SHP77 (cell line): Measurements from ENCODE around the gene RNF123.
A peak's percentile ranks its signal among the peaks of the same experiment; 100 is the strongest.

ENCODE experiments used
- DNase-seq, 2 experiments: peaks; one replicate each; lab custom pipeline; 2025; lab: John Stamatoyannopoulos, UW

RNF123 gene

DNA sequence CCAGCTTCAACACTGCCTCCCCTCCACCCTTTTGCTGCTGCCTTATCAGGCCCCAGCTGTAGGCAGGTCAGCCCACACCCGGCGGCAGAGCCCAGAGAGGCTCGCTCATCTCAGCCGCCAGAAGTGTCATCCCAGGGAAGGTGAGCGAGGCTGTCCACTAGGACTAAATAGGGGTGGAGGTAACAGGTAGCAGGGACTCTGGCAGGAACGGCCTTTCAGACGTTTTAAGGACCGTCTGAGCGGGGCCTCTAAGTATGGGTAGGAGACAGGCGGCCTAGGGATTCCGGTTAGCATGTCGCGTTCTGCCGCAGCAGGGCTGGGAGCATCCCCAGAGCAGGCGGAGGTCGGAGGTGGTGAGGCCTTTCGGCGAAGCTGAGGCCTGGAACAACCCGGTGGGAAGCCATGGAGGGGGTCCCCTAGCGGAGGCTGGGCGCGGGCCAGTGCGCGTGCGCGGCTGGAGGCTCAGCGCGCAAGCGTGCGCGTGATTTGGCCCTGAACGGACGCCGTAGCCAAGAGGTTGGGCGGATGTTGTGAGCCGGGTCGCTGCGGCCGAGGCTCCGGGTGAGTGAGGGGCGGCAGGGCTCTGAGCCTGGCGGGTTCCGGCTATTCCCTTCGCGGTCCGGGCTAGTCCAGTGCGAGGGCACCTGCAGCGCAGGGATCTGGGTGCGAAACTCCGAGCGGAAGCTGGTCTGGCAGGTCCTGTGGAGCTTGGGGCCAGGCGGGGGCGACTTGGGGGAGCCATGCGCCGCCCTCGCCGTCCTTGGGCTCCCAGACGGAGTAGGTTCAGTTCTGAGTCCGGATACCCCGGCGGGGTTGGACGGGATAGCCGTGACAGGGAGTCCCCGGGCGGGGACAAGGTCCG is at the start of gene RNF123, which contains the start of gene MST1:
RNF123 (plus strand) TSS at position 512 of the 862 bp plus-strand sequence. CDS start 1,609 bp downstream, outside the sequence.
MST1 (minus strand) TSS at position 429 of the 862 bp plus-strand sequence. CDS start 783 bp downstream, outside the sequence.
- DNase-seq = no peak

DNA sequence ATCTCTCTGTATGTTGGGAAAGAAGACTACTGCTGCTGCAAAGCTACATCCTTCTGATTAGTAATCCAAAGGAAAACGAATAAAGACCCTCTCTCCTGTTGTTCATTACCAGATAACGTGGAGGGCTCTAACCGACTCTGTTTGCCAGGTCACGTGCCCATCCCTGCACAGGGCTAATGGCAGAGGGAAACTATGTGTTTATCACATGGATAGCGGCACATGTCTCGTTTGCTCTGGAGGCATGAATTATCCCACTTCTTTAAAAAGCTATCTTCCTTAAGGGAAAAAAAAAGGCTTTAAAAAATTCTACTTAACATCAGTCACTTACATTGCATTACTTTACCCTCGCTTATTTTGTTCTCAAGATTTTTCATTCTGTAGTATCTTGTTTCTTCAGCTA is 48.1 kb upstream of the RNF123 start:
- DNase-seq = no peak

GRCh38 chr3:49641921-49642707 is 47.2 kb upstream of the RNF123 start:
- no peak for DNase-seq

- no peak for DNase-seq
These were observed 46.6 kb upstream of the RNF123 start for GRCh38 chr3:49642708-49643145.

DNA sequence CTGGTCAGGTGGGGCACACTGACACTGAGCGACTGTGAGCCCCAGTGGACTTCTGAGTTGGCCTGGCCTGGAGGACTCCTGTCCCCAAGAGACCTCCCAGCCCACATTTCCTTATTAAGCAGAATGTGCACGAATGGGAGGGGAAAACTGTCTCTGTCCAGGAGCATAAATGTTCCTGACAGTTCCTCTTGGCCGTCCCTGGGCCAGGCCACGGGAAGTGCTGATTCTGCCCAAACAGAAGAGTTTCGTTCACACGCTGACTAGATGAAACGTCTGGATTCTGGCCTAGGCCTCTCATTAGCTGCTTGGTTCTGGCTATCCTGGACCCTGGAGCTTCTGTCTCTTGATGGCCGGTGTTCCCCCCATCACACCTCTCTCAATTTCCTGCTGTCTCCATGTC is 44.7 kb upstream of the RNF123 start:
- DNase-seq = no peak

DNA sequence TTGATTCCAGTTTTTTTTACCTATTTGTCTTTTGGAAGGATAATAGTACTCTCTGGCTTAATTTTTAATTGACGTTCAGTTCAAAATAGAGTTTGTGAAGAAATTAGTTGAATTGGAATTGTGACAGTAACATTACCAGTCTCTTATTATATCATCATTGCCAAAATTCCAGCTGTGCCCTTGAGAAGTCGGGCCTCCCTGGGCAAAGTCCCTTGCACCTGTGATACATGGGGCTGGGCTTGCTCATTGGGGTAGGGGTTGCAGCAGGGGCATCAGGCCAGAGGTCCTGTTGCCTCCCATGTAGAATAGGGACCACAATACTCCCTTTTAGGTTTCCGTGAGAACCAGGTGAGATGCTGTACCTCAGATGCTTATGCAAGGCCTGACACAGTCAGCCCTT is 43.1 kb upstream of the RNF123 start:
- DNase-seq = no peak

- peak; percentile 53 to 65 for DNase-seq
These were observed 41.6 kb upstream of the RNF123 start for GRCh38 chr3:49647741-49648140.

DNA sequence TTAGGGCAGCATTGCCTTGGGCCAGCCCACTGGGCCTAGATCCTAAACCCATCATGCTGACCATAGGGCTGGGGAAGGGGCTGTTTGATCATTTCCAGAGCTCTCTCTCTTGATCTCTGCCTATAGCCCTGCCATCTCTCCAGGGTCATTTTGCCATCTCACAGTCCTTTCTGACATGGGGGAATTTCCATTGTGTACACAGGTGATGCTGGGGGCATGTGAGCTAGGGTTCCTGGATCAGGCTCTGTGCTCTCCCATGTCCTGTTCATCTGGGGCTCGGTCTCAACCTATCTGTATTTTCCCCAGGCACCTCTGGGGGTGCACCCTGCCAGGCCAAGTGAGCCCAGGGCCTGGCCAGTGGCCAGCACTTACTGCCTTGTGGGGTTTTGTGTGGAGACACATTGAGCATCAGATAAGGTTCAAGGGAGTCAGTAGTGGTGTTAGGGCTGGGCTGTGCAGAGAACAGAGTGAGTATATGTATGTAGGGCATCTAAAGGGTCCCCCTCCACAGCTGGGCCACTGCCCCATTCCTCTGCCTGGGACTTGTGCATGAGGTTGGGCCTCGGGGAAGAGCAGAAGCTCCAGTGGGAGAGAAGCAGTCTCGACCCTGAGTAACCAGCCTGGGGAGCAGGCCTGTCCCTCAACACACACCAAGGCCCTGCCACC is 40.9 kb upstream of the RNF123 start:
- no peak for DNase-seq

DNA sequence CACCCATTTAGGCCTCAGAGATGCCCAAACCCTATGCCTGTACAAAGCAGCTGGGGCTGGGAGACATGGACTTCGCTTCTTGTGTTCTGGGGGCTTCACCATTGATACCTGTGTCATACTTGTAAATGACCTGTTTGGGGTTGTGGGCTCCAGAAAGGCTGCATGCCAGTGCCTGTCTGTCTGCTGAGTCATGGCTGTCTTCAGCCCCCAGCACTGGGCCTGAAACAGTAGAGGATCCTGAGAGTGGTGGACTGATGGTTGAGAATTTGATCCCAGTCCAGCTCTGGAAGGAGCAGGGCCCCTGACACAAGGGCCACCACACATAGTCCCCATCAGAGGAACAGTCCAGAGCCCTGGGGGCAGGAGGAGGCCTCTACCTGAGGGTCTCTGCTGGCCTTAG is 39.8 kb upstream of the RNF123 start:
- DNase-seq = no peak

DNA sequence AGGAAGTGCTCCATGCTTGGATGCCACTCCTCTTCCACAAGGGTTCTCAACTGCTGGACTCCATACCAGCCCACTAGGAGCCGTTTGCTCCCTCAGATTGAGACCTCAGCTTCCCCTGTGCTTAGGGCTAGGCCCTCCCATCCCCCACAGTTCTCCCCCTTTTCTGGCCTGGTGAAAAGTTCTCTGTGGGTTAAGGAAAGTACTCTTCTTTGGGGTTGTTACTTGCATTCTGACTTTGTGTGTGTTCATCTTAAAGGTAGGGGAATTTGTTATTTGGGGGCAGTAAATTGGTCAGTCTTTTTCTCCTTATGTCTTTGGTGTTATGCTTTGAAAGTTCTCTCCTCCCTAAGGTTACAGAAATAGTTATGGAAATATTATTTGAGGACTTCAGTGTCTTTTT is 39.2 kb upstream of the RNF123 start:
- DNase-seq = no peak

GRCh38 chr3:49650637-49651036 is 38.7 kb upstream of the RNF123 start:
- no peak for DNase-seq

DNA sequence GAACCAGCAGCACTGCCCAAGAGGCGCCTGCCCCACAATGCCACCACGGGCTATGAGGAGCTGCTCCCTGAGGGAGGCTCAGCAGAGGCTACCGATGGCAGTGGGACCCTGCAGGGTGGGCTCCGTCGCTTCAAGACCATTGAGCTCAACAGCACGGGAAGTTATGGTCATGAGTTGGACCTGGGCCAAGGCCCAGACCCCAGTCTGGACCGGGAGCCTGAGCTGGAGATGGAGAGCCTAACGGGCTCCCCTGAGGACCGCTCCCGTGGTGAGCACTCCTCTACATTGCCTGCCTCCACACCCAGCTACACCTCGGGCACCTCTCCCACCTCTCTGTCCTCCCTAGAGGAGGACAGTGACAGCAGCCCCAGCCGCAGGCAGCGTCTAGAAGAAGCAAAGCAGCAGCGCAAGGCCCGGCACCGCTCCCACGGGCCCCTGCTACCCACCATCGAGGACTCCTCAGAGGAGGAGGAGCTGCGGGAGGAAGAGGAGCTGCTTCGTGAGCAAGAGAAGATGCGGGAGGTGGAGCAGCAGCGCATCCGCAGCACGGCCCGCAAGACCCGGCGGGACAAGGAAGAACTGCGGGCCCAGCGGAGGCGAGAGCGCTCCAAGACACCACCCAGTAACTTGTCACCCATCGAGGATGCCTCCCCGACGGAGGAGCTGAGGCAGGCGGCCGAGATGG is 37.0 kb upstream of the RNF123 start:
- DNase-seq = no peak

DNA sequence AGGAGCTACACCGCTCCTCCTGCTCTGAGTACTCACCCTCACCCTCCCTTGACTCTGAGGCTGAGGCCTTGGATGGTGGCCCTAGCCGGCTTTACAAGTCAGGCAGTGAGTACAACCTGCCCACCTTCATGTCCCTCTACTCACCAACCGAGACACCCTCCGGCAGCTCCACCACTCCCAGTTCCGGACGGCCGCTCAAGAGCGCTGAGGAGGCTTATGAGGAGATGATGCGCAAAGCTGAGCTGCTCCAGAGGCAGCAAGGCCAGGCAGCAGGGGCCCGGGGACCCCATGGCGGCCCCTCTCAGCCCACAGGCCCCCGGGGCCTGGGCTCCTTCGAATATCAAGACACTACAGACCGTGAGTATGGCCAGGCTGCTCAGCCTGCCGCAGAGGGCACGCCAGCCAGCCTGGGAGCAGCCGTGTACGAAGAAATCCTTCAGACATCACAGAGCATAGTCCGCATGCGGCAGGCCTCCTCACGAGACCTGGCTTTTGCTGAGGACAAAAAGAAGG is 36.4 kb upstream of the RNF123 start:
- no peak for DNase-seq

DNA sequence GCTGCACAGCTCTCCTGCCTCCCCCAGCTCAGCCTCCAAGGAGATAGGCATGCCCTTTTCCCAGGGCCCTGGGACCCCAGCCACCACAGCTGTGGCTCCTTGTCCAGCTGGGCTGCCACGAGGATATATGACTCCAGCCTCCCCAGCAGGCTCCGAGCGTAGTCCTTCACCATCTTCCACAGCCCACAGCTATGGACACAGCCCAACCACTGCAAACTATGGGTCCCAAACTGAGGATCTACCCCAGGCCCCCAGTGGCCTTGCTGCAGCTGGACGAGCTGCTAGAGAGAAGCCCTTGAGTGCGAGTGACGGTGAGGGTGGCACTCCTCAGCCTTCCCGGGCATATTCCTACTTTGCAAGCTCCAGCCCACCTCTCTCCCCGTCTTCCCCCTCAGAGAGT is 35.7 kb upstream of the RNF123 start:
- no peak for DNase-seq

- no peak for DNase-seq
These were observed 35.1 kb upstream of the RNF123 start for GRCh38 chr3:49654176-49654825.

GRCh38 chr3:49654955-49655556 is 34.3 kb upstream of the RNF123 start:
- DNase-seq = peak; percentile 26 to 75

DNA sequence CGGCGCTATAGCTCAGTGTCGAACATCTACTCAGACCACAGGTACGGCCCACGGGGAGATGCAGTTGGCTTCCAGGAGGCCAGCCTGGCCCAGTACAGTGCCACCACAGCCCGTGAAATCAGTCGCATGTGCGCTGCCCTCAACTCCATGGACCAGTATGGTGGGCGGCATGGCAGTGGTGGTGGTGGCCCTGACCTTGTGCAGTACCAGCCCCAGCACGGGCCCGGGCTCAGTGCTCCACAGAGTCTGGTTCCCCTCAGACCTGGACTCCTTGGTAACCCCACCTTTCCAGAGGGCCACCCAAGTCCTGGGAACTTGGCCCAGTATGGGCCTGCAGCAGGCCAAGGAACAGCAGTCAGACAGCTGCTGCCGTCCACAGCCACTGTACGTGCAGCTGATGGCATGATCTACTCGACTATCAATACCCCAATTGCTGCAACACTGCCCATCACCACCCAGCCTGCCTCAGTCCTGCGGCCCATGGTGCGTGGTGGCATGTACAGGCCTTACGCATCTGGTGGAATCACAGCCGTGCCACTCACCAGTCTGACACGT is 33.5 kb upstream of the RNF123 start:
- DNase-seq = no peak

GRCh38 chr3:49656541-49657112 is 32.7 kb upstream of the RNF123 start:
- no peak for DNase-seq

GRCh38 chr3:49657208-49657915 is 32.0 kb upstream of the RNF123 start:
- DNase-seq = no peak
